T-helper 2 cell treated with Interferon-gamma antibody and Interleukin-4, amounts not matched to agents 5 μg/mL and 100 μg/mL, for 36 hours (primary cell): ENCODE results near the gene ZIK1.

ENCODE experiments used
- DNase-seq: peaks from one replicate; pipeline ENCODE4 v3.0.0; 2021; ENCODE audit warnings: low spot score
- H3K27ac Mint-ChIP-seq: one replicate; pipeline ENCODE4 v1.8.0; 2021; ENCODE audit warnings: mild to moderate bottlenecking, mixed read lengths
- H3K27me3 Mint-ChIP-seq: one replicate; pipeline ENCODE4 v1.8.0; 2021; ENCODE audit warnings: low read depth, mixed read lengths
- H3K36me3 Mint-ChIP-seq: one replicate; pipeline ENCODE4 v1.8.0; 2021; ENCODE audit warnings: low read depth, mixed read lengths
- H3K4me1 Mint-ChIP-seq: one replicate; pipeline ENCODE4 v1.8.0; 2021; ENCODE audit warnings: low read depth, mixed read lengths
- H3K4me3 Mint-ChIP-seq: one replicate; pipeline ENCODE4 v1.8.0; 2022; ENCODE audit warnings: mild to moderate bottlenecking, moderate library complexity, mixed read lengths
- H3K9me3 Mint-ChIP-seq: one replicate; pipeline ENCODE4 v1.8.0; 2021; ENCODE audit warnings: mixed read lengths

The ZIK1 gene

GRCh38 chr19:57633832-57634131, 49.8 kb downstream of the ZIK1 start:
- Mint-ChIP-seq H3K4me1 (peaks cover 13% of the 10 kb centered on the region), H3K36me3 (peaks cover 52% of the 10 kb centered on the region), H3K4me3 (peak overlapping the region; percentile 90), H3K9me3 (peaks cover 55% of the 10 kb centered on the region), H3K27me3 (no peaks in the 10 kb centered on the region), H3K27ac (peak overlapping the region; percentile 85)
- DNase-seq, result no peak

- no peak for DNase-seq
- Mint-ChIP-seq H3K4me3 (no peak overlapping the region), H3K27ac (no peak overlapping the region), H3K9me3 (peaks cover 69% of the 10 kb centered on the region), H3K27me3 (no peaks in the 10 kb centered on the region), H3K36me3 (peaks cover 84% of the 10 kb centered on the region), H3K4me1 (peaks cover 13% of the 10 kb centered on the region)
These were observed 53.4 kb downstream of the ZIK1 start for GRCh38 chr19:57637379-57637778.

GRCh38 chr19:57641715-57642234, 57.8 kb downstream of the ZIK1 start:
- Mint-ChIP-seq H3K4me3 (no peak overlapping the region), H3K9me3 (peaks cover 86% of the 10 kb centered on the region), H3K27me3 (no peaks in the 10 kb centered on the region), H3K4me1 (no peaks in the 10 kb centered on the region), H3K27ac (no peak overlapping the region), H3K36me3 (peaks cover 71% of the 10 kb centered on the region)
- DNase-seq, result no peak

- Mint-ChIP-seq H3K9me3 (peaks cover 86% of the 10 kb centered on the region), H3K27ac (no peak overlapping the region), H3K27me3 (no peaks in the 10 kb centered on the region), H3K4me1 (no peaks in the 10 kb centered on the region), H3K36me3 (peaks cover 64% of the 10 kb centered on the region), H3K4me3 (no peak overlapping the region)
- no peak for DNase-seq
These were observed 58.6 kb downstream of the ZIK1 start for GRCh38 chr19:57642396-57643046.
